ENCODE results near the gene ADAM22.

The ADAM22 gene

DNA sequence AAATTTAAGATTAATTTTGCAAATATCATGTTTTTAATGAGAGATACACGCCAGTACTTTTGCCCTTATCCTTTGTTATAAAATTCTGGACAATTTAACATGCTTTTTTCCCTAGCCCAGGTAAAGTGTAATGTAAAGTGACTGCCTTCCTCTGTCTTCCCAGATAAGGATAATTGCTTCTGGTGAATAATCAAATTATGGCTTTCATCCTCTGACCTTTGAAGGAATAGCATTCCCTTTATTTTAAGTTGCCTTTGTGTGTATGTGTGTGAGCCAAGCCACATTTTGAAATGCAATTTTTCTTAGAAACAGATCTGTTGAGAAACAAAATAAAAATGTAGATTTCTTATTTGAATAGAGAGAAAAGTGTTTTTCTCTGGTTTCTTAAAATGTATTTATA lies 107.5 kb downstream of the ADAM22 start:
- no peak for DNase-seq (ENCODE audit: low read depth)

DNA sequence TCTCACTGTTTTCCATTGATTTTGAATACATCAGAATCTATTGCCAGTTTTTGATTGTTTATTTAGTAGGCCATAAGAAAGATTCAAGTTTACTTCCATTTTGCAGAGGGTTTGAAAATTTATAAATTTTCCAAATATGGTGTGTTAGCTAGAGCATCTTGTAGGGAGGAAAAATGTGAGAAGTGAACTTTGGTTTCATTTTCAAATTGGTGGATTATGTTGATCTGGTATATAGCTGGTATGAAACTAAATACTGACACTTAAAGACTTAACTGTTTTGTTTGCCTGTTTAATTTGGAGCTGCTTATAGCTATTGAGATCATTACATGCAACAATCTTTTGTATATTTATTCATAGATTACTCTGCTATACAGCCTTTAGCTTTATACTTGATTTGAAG lies 108.1 kb downstream of the ADAM22 start:
- no peak for DNase-seq (ENCODE audit: low read depth)

GRCh38 chr7:88042803-88043202 lies 108.8 kb downstream of the ADAM22 start:
- no peak for DNase-seq (ENCODE audit: low read depth)

DNA sequence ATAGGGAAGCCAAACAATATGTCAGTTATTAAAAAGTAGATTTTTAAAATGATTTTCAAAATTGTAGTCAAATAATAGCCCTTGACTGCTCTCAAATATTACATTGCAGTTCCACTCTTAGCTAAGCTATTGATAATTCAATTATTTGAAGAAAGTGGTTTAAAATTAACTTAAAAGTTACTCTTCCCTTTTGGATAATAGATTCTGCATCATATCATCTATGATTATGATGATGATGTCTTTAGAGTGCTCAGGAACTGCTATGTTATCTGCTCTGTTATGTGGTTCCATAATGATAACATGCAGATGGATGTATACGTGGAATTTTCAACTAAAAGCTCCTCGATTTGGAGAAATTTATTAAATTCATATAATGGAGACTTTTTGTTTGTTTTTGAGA lies 110.0 kb downstream of the ADAM22 start:
- DNase-seq (ENCODE audit: low read depth), result no peak

DNA sequence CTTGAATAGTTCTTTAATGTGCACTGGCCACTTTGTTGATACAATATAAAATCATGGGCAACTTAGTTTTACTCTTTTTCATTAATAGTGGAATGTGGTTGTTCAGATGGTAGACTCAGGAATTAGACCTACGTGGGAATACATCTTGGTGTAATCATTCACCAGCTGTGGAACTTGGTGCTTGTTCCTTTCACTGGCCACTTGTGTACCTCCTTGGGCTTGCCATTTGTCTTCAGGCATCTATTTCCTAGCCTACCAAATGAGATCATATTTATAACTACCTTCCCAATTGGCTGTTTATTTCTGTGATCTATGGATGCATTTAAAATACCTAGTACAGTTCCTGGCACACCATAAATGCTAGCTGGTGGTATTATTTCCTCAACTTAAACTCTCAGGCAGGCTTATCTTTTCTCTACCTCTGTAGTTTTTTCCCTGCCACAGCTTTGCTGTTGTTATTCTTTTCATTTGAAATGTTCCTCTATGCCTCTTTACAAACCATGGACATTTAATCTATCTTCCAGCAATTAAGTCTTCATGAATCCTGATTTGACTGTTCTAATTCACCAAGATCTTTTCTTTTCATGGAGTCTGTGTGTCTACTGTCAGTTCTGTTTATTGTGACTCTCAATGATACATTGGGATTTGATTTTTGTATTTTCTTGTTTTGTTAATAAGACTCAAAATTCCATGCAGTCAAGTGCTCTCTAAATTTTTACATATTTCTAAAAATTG lies 113.0 kb downstream of the ADAM22 start:
- no peak for DNase-seq (ENCODE audit: low read depth)

- DNase-seq (ENCODE audit: low read depth), result no peak
Measured at GRCh38 chr7:88057655-88058054, 123.6 kb downstream of the ADAM22 start.

- DNase-seq (ENCODE audit: low read depth), result no peak
Measured at GRCh38 chr7:88062238-88062637, 128.2 kb downstream of the ADAM22 start.

GRCh38 chr7:88069093-88069492 lies 135.0 kb downstream of the ADAM22 start:
- DNase-seq (ENCODE audit: low read depth), result no peak

- no peak for DNase-seq (ENCODE audit: low read depth)
Measured at GRCh38 chr7:88071994-88072714, 138.1 kb downstream of the ADAM22 start.

GRCh38 chr7:88072715-88073055 lies 138.6 kb downstream of the ADAM22 start:
- DNase-seq (ENCODE audit: low read depth), result no peak

GRCh38 chr7:88073626-88074025 lies 139.6 kb downstream of the ADAM22 start:
- DNase-seq (ENCODE audit: low read depth), result no peak

- DNase-seq (ENCODE audit: low read depth), result no peak
Measured at GRCh38 chr7:88075216-88075615, 141.2 kb downstream of the ADAM22 start.

DNA sequence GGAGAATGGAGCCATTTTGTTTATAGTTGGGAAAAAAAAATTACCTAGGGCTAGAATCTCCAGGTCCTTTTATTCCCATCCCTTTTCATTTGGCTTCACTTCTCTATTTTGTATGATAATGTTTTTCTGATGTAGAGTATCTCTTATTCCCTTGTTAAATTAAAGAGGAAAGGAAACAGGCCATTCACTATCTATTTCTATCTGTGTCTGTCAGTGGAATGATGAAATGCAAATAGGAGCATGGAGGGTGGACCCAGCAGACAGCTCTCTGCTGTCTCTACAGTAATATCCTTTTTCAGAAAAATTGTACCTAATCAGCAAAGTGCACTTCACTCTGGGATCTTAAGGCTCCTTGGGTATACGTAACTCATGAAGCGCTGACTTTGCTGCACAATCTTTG lies 149.8 kb downstream of the ADAM22 start:
- DNase-seq (ENCODE audit: low read depth), result no peak

DNA sequence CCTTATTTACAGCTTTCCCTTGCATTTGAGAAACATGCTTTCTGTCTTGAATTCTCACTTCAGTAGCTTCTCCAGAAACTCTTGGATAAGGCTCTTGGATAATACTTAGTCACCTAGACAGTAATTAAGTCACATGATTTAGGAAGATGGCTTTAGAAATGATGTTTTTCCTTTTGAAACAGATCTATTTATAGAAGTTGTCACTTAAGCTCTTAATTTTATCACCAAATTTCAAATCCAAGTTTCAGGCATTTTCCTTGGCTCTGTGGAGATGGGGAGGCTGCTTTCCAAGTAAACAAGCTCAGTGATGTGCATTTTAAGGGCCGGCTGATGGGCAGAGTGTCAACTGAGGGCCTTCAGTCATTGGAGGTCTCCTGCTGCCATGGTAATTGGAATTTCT lies 155.5 kb downstream of the ADAM22 start:
- no peak for DNase-seq (ENCODE audit: low read depth)

DNA sequence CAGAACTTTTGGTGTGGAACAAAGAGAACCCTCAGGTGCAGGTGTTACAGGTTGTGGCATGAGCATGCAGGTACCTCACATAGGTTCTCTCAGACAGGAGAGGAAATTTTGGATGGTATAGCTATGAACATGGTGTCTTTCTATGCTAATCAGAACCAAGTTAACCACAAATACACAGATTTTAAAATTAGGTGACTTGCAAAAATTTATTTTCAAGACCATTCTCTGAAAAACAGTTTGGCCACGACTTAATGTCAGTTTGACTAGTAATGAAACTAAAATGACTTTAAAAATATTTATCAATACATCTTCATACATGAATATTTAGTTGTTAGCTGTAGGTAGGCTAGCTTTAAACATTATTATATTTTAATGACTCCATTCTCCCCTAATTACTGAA lies 156.2 kb downstream of the ADAM22 start:
- no peak for DNase-seq (ENCODE audit: low read depth)

GRCh38 chr7:88090671-88091070 lies 156.6 kb downstream of the ADAM22 start:
- no peak for DNase-seq (ENCODE audit: low read depth)

DNA sequence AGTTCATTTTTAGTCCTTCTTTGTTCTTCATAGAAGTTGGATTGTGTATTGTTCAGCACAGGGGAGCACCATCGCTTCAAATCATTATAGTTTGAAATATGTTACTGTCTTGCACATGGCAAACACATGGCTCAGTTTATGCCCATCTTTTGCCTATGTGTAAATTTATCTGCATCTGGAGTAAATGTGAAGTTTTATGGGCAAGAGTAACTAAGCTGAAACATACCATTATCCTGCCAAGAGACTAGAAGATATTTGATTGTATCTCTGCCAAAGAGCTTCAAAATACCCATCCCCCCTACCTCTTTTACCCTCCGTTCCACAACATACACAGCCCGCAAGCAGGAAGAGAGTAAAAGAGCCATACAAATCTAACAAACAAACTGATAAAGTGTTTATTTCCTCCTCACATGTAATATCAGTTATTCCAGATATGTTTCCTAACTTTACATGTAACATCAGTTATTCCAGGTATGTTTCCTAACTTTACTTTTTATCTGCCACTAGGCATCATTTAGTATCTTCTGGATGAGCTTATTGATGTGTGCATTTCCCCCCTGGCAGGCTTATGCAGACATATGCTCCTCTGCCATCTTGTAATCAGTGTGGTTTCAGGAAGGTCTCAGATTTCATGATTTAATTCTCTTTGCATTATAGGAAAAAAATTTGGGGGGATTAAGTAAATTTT lies 158.1 kb downstream of the ADAM22 start:
- no peak for DNase-seq (ENCODE audit: low read depth)

GRCh38 chr7:88092676-88092999 lies 158.6 kb downstream of the ADAM22 start:
- DNase-seq (ENCODE audit: low read depth), result no peak

GRCh38 chr7:88101769-88102168 lies 167.7 kb downstream of the ADAM22 start:
- no peak for DNase-seq (ENCODE audit: low read depth)

- no peak for DNase-seq (ENCODE audit: low read depth)
Measured at GRCh38 chr7:88102675-88103074, 168.6 kb downstream of the ADAM22 start.

- DNase-seq (ENCODE audit: low read depth), result no peak
Measured at GRCh38 chr7:88104732-88105131, 170.7 kb downstream of the ADAM22 start.

DNA sequence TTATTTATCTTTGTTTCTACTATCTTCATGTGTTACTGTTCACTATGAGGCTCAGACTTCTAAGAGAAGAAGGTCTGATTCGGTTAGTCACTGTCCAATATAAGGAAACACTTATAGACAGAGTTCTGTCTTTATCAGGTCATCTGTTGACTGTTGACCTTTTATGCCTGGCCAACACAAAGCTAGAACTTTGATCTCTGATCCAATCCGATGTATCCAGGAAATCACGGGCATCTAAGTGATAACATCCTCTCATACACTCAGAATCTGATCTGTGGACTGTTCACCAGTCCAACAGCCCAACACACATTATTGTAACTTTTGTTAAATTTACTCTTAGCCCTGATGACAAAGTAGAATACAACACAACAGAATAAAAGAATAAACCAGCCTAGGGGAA lies 171.2 kb downstream of the ADAM22 start:
- DNase-seq (ENCODE audit: low read depth), result no peak

DNA sequence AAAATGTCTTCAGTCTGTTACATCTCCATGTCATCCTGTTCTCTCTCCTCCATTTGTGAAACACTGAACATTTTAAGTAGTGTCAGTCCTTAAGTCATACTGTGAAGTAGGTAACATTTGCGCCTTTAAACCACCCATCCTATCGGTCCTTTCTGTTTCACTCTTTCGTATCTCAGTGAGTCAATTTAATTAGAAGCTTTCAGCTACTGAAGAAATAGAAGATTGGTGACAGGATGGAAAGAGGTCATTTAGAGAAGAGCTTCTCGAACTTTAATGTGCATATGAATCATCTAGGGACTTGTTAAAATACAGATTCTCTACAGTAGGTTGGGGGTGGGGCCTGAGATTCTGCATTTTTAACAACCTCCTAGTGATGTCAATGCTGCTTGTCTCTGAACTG lies 172.4 kb downstream of the ADAM22 start:
- DNase-seq (ENCODE audit: low read depth), result no peak

Measured in T follicular helper cell (primary cell).